Measurements from ENCODE around the gene DDX24. TPM values are rescaled to one million over a fixed set of nuclear protein-coding genes. Genes with fewer than 3 reads are reported as not detected.

Gene DDX24
- total RNA-seq, 1 experiment from 2014 or later, result 174 TPM

DNA sequence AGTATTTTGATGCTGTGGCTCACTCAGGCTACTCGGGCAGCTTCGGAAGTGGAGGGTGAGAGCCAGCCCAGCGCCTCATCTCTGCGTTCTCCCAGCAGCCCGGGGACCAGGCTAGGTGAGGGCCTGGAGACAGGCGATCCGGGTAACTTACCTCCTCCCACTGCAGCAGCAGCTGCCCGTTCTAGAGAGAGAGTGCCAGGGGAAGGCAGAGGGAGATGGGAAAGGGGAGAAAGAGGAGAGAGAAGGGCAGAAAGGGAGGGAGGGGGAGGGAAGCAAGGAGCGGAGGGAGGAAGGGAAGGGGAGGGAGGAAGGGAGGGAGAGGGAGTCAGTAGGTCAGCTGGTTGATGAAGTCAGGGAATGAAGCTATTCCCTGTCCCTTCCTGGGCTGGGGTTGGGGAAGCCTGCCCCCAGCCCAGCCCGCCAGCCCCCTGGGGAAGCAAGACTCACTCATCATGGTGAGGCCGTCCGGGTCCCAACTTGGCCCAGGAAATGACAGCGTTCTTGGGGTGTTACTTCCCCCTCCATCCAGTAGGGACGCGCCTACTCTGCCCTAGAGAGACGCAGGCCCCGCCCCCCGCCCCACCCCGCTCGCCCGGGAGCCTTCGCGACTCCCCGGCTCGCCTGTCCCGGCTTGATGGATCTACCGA lies 48.2 kb upstream of the DDX24 start, which contains the start of gene IFI27L2:
TSS of gene IFI27L2 (minus strand) at position 494 of the 647 bp plus-strand sequence. CDS start at position 454, 40 bp downstream.
- Mint-ChIP-seq H3K27ac (peak within 1 kb of the TSS; percentile 86), H3K9me3 (no peaks in the 10 kb centered on the region), H3K27me3 (ENCODE audit: low read depth) (peaks cover 8% of the 10 kb centered on the region), H3K4me3 (peak within 1 kb of the TSS; percentile 75), H3K36me3 (no peaks in the 10 kb centered on the region), H3K4me1 (peaks cover 11% of the 10 kb centered on the region)
- DNase-seq (ENCODE audit: low spot score) (peak; percentile 76), ATAC-seq (peak; percentile 86)
- POLR2A ChIA-PET, result interaction anchor here (0.5 to 1.7 kb wide), 2 partner anchors 48 to 415 kb away, joined by 5 to 8 read pairs; partner anchors contain the start of genes DDX24 and IFI27L1
- TF ChIP-seq, protein P1, sequence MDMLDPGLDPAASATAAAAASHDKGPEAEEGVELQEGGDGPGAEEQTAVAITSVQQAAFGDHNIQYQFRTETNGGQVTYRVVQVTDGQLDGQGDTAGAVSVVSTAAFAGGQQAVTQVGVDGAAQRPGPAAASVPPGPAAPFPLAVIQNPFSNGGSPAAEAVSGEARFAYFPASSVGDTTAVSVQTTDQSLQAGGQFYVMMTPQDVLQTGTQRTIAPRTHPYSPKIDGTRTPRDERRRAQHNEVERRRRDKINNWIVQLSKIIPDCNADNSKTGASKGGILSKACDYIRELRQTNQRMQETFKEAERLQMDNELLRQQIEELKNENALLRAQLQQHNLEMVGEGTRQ (CRISPR knock-in tag; IDR thresholded peaks at IDR 0.05), result peak; percentile 40; the same call in 1 of the 2 replicates
- TF ChIP-seq, protein P2, sequence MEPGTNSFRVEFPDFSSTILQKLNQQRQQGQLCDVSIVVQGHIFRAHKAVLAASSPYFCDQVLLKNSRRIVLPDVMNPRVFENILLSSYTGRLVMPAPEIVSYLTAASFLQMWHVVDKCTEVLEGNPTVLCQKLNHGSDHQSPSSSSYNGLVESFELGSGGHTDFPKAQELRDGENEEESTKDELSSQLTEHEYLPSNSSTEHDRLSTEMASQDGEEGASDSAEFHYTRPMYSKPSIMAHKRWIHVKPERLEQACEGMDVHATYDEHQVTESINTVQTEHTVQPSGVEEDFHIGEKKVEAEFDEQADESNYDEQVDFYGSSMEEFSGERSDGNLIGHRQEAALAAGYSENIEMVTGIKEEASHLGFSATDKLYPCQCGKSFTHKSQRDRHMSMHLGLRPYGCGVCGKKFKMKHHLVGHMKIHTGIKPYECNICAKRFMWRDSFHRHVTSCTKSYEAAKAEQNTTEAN (CRISPR knock-in tag; IDR thresholded peaks at IDR 0.05), result no peak
- TF ChIP-seq ZNF263 (CRISPR knock-in tag; IDR thresholded peaks at IDR 0.05; ENCODE audit: low read depth), result no peak
- TF ChIP-seq ETV6 (CRISPR knock-in tag; IDR thresholded peaks at IDR 0.05), result 0 out of 2 replicates have a peak, but pooled peaks have one; percentile 34
- TF ChIP-seq RELA (CRISPR knock-in tag; IDR thresholded peaks at IDR 0.05; ENCODE audit: borderline replicate concordance), result no peak
- no peak for TF ChIP-seq EMX1 (CRISPR knock-in tag; IDR thresholded peaks at IDR 0.05)
- TF ChIP-seq, protein P3, sequence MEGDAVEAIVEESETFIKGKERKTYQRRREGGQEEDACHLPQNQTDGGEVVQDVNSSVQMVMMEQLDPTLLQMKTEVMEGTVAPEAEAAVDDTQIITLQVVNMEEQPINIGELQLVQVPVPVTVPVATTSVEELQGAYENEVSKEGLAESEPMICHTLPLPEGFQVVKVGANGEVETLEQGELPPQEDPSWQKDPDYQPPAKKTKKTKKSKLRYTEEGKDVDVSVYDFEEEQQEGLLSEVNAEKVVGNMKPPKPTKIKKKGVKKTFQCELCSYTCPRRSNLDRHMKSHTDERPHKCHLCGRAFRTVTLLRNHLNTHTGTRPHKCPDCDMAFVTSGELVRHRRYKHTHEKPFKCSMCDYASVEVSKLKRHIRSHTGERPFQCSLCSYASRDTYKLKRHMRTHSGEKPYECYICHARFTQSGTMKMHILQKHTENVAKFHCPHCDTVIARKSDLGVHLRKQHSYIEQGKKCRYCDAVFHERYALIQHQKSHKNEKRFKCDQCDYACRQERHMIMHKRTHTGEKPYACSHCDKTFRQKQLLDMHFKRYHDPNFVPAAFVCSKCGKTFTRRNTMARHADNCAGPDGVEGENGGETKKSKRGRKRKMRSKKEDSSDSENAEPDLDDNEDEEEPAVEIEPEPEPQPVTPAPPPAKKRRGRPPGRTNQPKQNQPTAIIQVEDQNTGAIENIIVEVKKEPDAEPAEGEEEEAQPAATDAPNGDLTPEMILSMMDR (IDR thresholded peaks at IDR 0.05), result peak; percentile 19; the same call in 1 of the 2 replicates
- CTCF ChIA-PET, result interaction anchor here (0.6 to 2.8 kb wide), 28 partner anchors 9 to 1191 kb away, joined by 3 to 15 read pairs (median 4); partner anchors contain the start of genes CLMN, DDX24, IFI27 and IFI27L1

DNA sequence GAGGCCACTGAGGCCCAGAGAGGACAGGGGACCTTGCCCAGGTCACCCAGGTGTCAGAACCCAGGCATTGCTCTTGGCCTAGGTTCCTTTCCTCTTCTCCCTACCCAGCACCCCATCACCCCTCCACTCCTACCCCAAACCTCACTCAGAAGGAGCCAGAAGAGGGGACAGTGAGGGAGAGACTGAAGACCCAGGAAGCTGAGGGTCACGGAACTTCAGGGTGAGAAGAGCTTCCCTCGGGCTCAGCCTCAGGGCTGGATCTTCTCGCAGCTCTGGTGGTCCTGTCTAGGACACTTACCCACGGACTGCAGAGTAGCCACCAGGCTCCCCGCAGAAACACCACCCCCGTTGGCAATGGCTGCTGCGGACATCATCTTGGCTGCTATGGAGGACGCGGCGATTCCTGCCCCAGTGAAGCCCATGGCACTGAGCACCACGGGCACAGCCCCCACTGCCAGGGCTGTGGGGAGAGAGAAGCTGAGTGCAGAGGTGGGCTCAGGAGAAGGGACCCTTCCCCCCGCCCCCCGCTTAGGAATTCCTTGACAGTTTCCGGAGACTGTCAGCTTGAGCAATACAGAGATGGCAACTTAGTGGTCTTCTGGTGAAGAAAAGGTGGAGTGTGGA lies 47.3 kb upstream of the DDX24 start:
- H3K27ac Mint-ChIP-seq, result peak overlapping the region; percentile 17; the same call in 1 of the 2 replicates
- H3K36me3 Mint-ChIP-seq, result no peaks in the 10 kb centered on the region
- peaks cover 11% of the 10 kb centered on the region for H3K4me1 Mint-ChIP-seq
- H3K9me3 Mint-ChIP-seq, result no peaks in the 10 kb centered on the region
- ATAC-seq (no peak), DNase-seq (ENCODE audit: low spot score) (no peak)
- CTCF ChIA-PET, result interaction anchor here (0.6 to 2.8 kb wide), 11 partner anchors 9 to 189 kb away, joined by 3 to 15 read pairs (median 6); partner anchors contain the start of genes DDX24 and IFI27L1
- no peak for TF ChIP-seq TEAD4 (CRISPR knock-in tag; IDR thresholded peaks at IDR 0.05)
- TF ChIP-seq, protein P4, sequence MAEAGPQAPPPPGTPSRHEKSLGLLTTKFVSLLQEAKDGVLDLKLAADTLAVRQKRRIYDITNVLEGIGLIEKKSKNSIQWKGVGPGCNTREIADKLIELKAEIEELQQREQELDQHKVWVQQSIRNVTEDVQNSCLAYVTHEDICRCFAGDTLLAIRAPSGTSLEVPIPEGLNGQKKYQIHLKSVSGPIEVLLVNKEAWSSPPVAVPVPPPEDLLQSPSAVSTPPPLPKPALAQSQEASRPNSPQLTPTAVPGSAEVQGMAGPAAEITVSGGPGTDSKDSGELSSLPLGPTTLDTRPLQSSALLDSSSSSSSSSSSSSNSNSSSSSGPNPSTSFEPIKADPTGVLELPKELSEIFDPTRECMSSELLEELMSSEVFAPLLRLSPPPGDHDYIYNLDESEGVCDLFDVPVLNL (CRISPR knock-in tag; IDR thresholded peaks at IDR 0.05; ENCODE audit: borderline replicate concordance, low read depth), result no peak
- no peak for TF ChIP-seq ZNF416 (CRISPR knock-in tag; IDR thresholded peaks at IDR 0.05)
- TF ChIP-seq, protein P5, sequence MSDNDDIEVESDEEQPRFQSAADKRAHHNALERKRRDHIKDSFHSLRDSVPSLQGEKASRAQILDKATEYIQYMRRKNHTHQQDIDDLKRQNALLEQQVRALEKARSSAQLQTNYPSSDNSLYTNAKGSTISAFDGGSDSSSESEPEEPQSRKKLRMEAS (CRISPR knock-in tag; IDR thresholded peaks at IDR 0.05), result no peak
- TF ChIP-seq, protein P6, sequence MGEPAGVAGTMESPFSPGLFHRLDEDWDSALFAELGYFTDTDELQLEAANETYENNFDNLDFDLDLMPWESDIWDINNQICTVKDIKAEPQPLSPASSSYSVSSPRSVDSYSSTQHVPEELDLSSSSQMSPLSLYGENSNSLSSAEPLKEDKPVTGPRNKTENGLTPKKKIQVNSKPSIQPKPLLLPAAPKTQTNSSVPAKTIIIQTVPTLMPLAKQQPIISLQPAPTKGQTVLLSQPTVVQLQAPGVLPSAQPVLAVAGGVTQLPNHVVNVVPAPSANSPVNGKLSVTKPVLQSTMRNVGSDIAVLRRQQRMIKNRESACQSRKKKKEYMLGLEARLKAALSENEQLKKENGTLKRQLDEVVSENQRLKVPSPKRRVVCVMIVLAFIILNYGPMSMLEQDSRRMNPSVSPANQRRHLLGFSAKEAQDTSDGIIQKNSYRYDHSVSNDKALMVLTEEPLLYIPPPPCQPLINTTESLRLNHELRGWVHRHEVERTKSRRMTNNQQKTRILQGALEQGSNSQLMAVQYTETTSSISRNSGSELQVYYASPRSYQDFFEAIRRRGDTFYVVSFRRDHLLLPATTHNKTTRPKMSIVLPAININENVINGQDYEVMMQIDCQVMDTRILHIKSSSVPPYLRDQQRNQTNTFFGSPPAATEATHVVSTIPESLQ (CRISPR knock-in tag; IDR thresholded peaks at IDR 0.05), result no peak
- POLR2A ChIA-PET, result interaction anchor here (0.6 to 1.7 kb wide), 2 partner anchors 42 to 47 kb away, joined by 3 to 5 read pairs; partner anchors contain the start of genes DDX24 and IFI27L1
- peak overlapping the region; percentile 75 for H3K4me3 Mint-ChIP-seq
- H3K27me3 Mint-ChIP-seq (ENCODE audit: low read depth), result peaks cover 8% of the 10 kb centered on the region

Measured in WTC11 (cell line).